Measurements from ENCODE around the gene NRXN3. TPM values are rescaled to one million over a fixed set of nuclear protein-coding genes. Genes with fewer than 3 reads are reported as not detected.

Gene NRXN3
- total and polyA plus RNA-seq, 4 donors = 0.07 to 1.2 (median 0.23) TPM

DNA sequence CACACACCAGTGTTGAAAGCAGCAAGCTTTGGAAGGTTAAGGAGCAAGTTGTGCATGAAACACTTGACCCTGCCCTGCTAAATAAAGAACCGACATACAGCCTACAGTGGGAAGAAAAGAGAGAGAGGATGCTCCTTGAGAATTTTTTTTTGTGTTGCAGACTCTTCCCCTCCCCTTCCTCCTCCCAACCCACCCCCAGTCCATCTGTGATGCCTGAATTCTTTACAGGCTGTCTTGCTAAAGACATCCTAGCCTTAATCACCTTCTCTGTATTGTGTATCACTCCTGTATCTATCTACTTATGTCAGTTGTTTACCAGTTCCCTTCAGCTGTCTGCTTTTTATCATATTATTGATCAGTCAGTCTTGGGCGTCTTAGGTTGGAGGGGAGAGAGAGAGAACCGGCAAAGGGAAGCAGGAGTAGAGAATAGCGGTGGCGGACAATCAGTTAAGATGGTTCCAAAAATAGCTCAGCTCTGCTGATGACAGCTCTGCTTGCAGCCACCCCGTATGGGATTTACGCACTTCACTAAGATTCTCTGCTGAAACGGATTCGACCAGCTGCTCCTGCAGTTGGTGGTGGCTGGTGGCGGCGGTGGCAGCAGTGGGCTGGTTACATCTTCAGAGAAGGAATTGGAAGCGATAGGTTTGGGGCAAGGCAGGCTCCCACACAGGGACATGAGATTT lies 664.7 kb downstream of the NRXN3 start:
- DNase-seq (ENCODE audit: low spot score) = no peak
- no peaks in the 10 kb centered on the region for H3K9me3 ChIP-seq (ENCODE audit: control insufficient read depth in 4 of 4, low read length in 3 of 4)
- TF ChIP-seq HNF4G (IDR thresholded peaks at IDR 0.05) = no peak
- TF ChIP-seq GABPA (IDR thresholded peaks at IDR 0.05 in 1 of 2, conservative IDR thresholded peaks at IDR 0.05 in 1 of 2) = no peak
- no peak for TF ChIP-seq RAD21 (IDR thresholded peaks at IDR 0.05)
- no peak for TF ChIP-seq CTCF (IDR thresholded peaks at IDR 0.05; ENCODE audit: low read depth, low read length, missing input control)
- no peak for TF ChIP-seq HNF4A (conservative IDR thresholded peaks at IDR 0.05)
- no peak for TF ChIP-seq TAF1 (conservative IDR thresholded peaks at IDR 0.05)
- no peak for TF ChIP-seq RXRA (IDR thresholded peaks at IDR 0.05)
- TF ChIP-seq, protein P1, sequence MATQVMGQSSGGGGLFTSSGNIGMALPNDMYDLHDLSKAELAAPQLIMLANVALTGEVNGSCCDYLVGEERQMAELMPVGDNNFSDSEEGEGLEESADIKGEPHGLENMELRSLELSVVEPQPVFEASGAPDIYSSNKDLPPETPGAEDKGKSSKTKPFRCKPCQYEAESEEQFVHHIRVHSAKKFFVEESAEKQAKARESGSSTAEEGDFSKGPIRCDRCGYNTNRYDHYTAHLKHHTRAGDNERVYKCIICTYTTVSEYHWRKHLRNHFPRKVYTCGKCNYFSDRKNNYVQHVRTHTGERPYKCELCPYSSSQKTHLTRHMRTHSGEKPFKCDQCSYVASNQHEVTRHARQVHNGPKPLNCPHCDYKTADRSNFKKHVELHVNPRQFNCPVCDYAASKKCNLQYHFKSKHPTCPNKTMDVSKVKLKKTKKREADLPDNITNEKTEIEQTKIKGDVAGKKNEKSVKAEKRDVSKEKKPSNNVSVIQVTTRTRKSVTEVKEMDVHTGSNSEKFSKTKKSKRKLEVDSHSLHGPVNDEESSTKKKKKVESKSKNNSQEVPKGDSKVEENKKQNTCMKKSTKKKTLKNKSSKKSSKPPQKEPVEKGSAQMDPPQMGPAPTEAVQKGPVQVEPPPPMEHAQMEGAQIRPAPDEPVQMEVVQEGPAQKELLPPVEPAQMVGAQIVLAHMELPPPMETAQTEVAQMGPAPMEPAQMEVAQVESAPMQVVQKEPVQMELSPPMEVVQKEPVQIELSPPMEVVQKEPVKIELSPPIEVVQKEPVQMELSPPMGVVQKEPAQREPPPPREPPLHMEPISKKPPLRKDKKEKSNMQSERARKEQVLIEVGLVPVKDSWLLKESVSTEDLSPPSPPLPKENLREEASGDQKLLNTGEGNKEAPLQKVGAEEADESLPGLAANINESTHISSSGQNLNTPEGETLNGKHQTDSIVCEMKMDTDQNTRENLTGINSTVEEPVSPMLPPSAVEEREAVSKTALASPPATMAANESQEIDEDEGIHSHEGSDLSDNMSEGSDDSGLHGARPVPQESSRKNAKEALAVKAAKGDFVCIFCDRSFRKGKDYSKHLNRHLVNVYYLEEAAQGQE (IDR thresholded peaks at IDR 0.05) = no peak
- TF ChIP-seq JUND (IDR thresholded peaks at IDR 0.05) = no peak
- TF ChIP-seq EGR1 (IDR thresholded peaks at IDR 0.05; ENCODE audit: low read depth in 2 of 2) = no peak
- TF ChIP-seq ATF3 (IDR thresholded peaks at IDR 0.05) = no peak
- TF ChIP-seq FOXA1 (IDR thresholded peaks at IDR 0.05) = no peak
- TF ChIP-seq, protein P2, sequence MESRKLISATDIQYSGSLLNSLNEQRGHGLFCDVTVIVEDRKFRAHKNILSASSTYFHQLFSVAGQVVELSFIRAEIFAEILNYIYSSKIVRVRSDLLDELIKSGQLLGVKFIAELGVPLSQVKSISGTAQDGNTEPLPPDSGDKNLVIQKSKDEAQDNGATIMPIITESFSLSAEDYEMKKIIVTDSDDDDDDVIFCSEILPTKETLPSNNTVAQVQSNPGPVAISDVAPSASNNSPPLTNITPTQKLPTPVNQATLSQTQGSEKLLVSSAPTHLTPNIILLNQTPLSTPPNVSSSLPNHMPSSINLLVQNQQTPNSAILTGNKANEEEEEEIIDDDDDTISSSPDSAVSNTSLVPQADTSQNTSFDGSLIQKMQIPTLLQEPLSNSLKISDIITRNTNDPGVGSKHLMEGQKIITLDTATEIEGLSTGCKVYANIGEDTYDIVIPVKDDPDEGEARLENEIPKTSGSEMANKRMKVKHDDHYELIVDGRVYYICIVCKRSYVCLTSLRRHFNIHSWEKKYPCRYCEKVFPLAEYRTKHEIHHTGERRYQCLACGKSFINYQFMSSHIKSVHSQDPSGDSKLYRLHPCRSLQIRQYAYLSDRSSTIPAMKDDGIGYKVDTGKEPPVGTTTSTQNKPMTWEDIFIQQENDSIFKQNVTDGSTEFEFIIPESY (IDR thresholded peaks at IDR 0.05) = no peak
- TF ChIP-seq SP1 (IDR thresholded peaks at IDR 0.05) = no peak
- no peak for TF ChIP-seq NR2F2 (IDR thresholded peaks at IDR 0.05)
- TF ChIP-seq MAX (IDR thresholded peaks at IDR 0.05) = no peak
- H3K36me3 ChIP-seq (ENCODE audit: control insufficient read depth in 4 of 4, insufficient read depth in 3 of 4, low read depth in 1 of 4, low read length in 3 of 4) = no peaks in the 10 kb centered on the region
- H3K27me3 ChIP-seq (ENCODE audit: control insufficient read depth in 4 of 4, insufficient read depth in 4 of 4, low read length in 3 of 4) = peaks cover 0 to 4% (median 1%) of the 10 kb centered on the region in 4 donors
- H3K4me1 ChIP-seq (ENCODE audit: control insufficient read depth in 4 of 4, insufficient read depth in 4 of 4, low read length in 3 of 4) = no peaks in the 10 kb centered on the region
- no peak overlapping the region for H3K4me3 ChIP-seq (ENCODE audit: low read depth in 1 of 3, low read length in 3 of 3)
- 45% methylated on average over 12 of the region's 12 CpGs for WGBS
- no peak overlapping the region for H3K9ac ChIP-seq (ENCODE audit: low read depth in 1 of 2, low read length in 2 of 2)
- no peak overlapping the region for H3K27ac ChIP-seq (ENCODE audit: low read depth in 1 of 2, low read length in 2 of 2)
